NCI-H1048 (cell line): ENCODE results near the gene USH2A.

ENCODE experiments used
- DNase-seq: peaks from one replicate; lab custom pipeline; 2025; lab: John Stamatoyannopoulos, UW

The USH2A gene

GRCh38 chr1:215932558-215932957 lies 490.7 kb downstream of the USH2A start:
- no peak for DNase-seq

- no peak for DNase-seq
These were observed 496.6 kb downstream of the USH2A start for GRCh38 chr1:215926670-215927069.

- DNase-seq: no peak
These were observed 500.0 kb downstream of the USH2A start for GRCh38 chr1:215923129-215923824.

- no peak for DNase-seq
These were observed 511.8 kb downstream of the USH2A start for GRCh38 chr1:215911406-215911968.

- DNase-seq: no peak
These were observed 517.6 kb downstream of the USH2A start for GRCh38 chr1:215905493-215906115.

- DNase-seq: no peak
These were observed 522.6 kb downstream of the USH2A start for GRCh38 chr1:215900684-215901083.

- no peak for DNase-seq
These were observed 523.3 kb downstream of the USH2A start for GRCh38 chr1:215899901-215900300.

GRCh38 chr1:215895893-215896292 lies 527.4 kb downstream of the USH2A start:
- DNase-seq: no peak

GRCh38 chr1:215895276-215895675 lies 528.0 kb downstream of the USH2A start:
- DNase-seq: no peak

- DNase-seq: no peak
These were observed 528.6 kb downstream of the USH2A start for GRCh38 chr1:215894617-215895016.

GRCh38 chr1:215891266-215892057 lies 531.8 kb downstream of the USH2A start:
- peak; percentile 56 for DNase-seq

GRCh38 chr1:215890438-215890837 lies 532.8 kb downstream of the USH2A start:
- DNase-seq: no peak

GRCh38 chr1:215889871-215890270 lies 533.4 kb downstream of the USH2A start:
- DNase-seq: no peak

- DNase-seq: no peak
These were observed 535.1 kb downstream of the USH2A start for GRCh38 chr1:215888159-215888558.

GRCh38 chr1:215887627-215888026 lies 535.6 kb downstream of the USH2A start:
- peak; percentile 84 for DNase-seq

- DNase-seq: no peak
These were observed 540.2 kb downstream of the USH2A start for GRCh38 chr1:215883004-215883403.

- DNase-seq: no peak
These were observed 544.4 kb downstream of the USH2A start for GRCh38 chr1:215878843-215879242.

- no peak for DNase-seq
These were observed 545.1 kb downstream of the USH2A start for GRCh38 chr1:215878128-215878527.

- DNase-seq: no peak
These were observed 545.7 kb downstream of the USH2A start for GRCh38 chr1:215877452-215877951.

- no peak for DNase-seq
These were observed 547.5 kb downstream of the USH2A start for GRCh38 chr1:215875712-215876111.

- no peak for DNase-seq
These were observed 548.0 kb downstream of the USH2A start for GRCh38 chr1:215875236-215875635.

GRCh38 chr1:215872658-215873057 lies 550.6 kb downstream of the USH2A start:
- no peak for DNase-seq
